ENCODE data around the gene TNFRSF13B. TPM values are rescaled to one million over a fixed set of nuclear protein-coding genes. Genes with fewer than 3 reads are reported as not detected.
A peak's percentile ranks its signal among the peaks of the same experiment; 100 is the strongest.

The TNFRSF13B gene
- total RNA-seq, 6 donors from 2014 or later, result 0.57 to 6.3 (median 2.1) TPM; not detected in 1

DNA sequence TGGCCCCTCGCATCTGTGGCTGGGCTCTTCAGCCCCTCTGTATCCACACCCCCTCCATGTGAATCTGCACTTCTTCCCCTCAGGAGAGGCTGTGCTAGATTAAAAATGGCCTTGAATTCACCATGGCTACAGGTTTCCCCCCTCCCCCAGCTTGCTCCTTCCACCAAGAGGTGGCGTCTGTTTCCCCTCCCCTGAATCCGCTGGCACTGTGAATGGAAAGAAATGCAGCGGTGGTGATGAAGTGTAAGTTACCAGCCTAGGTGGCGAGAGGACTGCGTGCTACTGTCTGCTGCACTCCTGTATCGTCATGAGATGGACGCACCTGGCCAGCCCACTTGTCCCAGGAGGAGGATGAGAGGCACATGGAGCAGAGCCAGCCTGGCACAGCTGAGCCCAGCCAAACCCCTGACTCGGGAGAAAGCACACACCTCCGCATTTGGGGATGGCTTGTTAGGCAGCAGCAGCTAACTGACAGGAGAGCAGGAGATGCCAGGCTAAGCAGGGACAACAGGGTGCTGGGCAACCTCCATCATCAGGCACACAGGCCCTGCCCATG, 26.2 kb downstream of the TNFRSF13B start:
- 60% methylated on average over 4 to 10 of the region's 10 CpGs for WGBS, 2 donors
- no peak overlapping the region for H3K27ac ChIP-seq
- ATAC-seq (ENCODE audit: low FRiP score in 2 of 2) (no peak), DNase-seq (peak in 1 of 2 donors; percentile 19)
- no peak overlapping the region for H3K4me3 ChIP-seq
- TF ChIP-seq EP300 (IDR thresholded peaks at IDR 0.05), result no peak
- TF ChIP-seq, protein P1, sequence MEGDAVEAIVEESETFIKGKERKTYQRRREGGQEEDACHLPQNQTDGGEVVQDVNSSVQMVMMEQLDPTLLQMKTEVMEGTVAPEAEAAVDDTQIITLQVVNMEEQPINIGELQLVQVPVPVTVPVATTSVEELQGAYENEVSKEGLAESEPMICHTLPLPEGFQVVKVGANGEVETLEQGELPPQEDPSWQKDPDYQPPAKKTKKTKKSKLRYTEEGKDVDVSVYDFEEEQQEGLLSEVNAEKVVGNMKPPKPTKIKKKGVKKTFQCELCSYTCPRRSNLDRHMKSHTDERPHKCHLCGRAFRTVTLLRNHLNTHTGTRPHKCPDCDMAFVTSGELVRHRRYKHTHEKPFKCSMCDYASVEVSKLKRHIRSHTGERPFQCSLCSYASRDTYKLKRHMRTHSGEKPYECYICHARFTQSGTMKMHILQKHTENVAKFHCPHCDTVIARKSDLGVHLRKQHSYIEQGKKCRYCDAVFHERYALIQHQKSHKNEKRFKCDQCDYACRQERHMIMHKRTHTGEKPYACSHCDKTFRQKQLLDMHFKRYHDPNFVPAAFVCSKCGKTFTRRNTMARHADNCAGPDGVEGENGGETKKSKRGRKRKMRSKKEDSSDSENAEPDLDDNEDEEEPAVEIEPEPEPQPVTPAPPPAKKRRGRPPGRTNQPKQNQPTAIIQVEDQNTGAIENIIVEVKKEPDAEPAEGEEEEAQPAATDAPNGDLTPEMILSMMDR (IDR thresholded peaks at IDR 0.05), result no peak
- TF ChIP-seq POLR2AphosphoS5 (IDR thresholded peaks at IDR 0.05), result no peak
- TF ChIP-seq POLR2A (IDR thresholded peaks at IDR 0.05), result no peak
- H3K9me3 ChIP-seq, result peaks cover 6 to 17% (median 10%) of the 10 kb centered on the region in 4 donors
- H3K36me3 ChIP-seq, result no peaks in the 10 kb centered on the region
- H3K4me1 ChIP-seq, result peaks cover 0 to 3% (median 0%) of the 10 kb centered on the region in 4 donors
- no peaks in the 10 kb centered on the region for H3K27me3 ChIP-seq

DNA sequence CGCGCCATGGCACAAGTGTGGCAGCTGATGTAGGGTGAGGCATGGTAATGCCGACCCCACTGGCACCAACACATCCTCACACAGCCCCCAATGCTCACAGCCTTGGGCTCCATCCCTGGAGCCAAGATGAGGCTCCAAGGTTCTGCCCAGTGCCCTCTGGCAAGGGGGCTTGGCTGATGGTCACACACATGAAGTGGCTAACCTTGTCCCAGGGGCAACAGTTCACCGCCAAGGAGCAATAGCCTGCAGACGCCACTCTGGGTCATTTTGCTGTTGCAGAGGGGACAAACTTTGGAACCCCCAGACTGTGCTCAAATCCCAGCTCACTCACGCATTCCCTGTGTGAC, 26.8 kb downstream of the TNFRSF13B start:
- ATAC-seq (ENCODE audit: low FRiP score in 2 of 2), result no peak
- Histone ChIP-seq H3K27ac (no peak overlapping the region), H3K4me1 (peaks cover 0 to 3% (median 0%) of the 10 kb centered on the region in 4 donors), H3K36me3 (no peaks in the 10 kb centered on the region), H3K4me3 (no peak overlapping the region), H3K9me3 (peaks cover 6 to 17% (median 10%) of the 10 kb centered on the region in 4 donors), H3K27me3 (no peaks in the 10 kb centered on the region)
- TF ChIP-seq POLR2AphosphoS5 (IDR thresholded peaks at IDR 0.05) (no peak), POLR2A (IDR thresholded peaks at IDR 0.05) (no peak), EP300 (IDR thresholded peaks at IDR 0.05) (no peak)
- TF ChIP-seq, protein P1 (IDR thresholded peaks at IDR 0.05), result no peak
- 90% methylated on average over 3 to 6 of the region's 6 CpGs for WGBS, 2 donors
- DNase-seq, result no peak

DNA sequence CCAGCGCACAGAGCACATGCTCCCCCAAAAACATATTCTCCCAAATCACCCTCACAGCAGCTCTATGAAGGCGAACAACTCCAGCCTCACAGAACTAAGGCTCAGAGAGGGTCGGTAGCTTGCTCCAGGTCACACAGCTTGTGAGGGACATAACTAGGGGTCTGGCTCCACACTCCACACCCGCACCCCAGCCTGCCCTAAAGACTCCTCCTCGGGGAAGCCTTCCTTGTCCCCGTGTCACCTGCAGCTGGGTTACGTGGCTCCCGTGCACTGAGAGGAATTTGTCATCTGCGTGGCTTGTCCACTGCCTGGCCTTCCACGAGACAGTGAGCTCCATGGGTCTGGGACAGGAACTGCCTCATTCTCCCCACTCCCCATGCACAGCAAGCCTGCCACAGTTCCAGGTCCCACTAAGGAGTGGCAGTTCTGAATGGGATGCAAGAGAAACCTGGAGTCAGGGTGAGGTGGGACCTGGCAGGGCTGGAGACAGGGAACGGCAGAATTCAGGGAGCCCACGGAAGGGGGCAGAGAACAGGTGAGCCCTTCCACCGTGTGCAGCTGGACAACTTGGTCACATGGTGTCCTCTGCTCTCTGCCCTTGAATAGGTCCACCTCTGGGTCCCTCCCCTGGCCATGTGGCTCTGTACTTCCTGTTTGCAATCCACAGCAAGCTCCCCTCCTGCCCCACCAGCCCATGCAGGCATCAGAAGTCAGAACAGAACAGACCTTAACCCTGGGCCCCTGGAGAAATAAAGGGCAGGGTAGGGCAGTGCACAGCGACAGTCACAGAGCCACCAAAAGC, 27.4 kb downstream of the TNFRSF13B start:
- Histone ChIP-seq H3K27ac (no peak overlapping the region), H3K27me3 (no peaks in the 10 kb centered on the region), H3K4me3 (no peak overlapping the region), H3K36me3 (no peaks in the 10 kb centered on the region), H3K9me3 (peaks cover 6 to 14% (median 8%) of the 10 kb centered on the region in 4 donors), H3K4me1 (peaks cover 0 to 3% (median 0%) of the 10 kb centered on the region in 4 donors)
- ATAC-seq (ENCODE audit: low FRiP score in 2 of 2), result no peak
- no peak for DNase-seq
- TF ChIP-seq, protein P1 (IDR thresholded peaks at IDR 0.05), result no peak
- TF ChIP-seq POLR2A (IDR thresholded peaks at IDR 0.05) (no peak), EP300 (IDR thresholded peaks at IDR 0.05) (no peak), POLR2AphosphoS5 (IDR thresholded peaks at IDR 0.05) (no peak)
- WGBS, 2 donors, result 63 to 86% methylated on average over 3 to 14 of the region's 14 CpGs

DNA sequence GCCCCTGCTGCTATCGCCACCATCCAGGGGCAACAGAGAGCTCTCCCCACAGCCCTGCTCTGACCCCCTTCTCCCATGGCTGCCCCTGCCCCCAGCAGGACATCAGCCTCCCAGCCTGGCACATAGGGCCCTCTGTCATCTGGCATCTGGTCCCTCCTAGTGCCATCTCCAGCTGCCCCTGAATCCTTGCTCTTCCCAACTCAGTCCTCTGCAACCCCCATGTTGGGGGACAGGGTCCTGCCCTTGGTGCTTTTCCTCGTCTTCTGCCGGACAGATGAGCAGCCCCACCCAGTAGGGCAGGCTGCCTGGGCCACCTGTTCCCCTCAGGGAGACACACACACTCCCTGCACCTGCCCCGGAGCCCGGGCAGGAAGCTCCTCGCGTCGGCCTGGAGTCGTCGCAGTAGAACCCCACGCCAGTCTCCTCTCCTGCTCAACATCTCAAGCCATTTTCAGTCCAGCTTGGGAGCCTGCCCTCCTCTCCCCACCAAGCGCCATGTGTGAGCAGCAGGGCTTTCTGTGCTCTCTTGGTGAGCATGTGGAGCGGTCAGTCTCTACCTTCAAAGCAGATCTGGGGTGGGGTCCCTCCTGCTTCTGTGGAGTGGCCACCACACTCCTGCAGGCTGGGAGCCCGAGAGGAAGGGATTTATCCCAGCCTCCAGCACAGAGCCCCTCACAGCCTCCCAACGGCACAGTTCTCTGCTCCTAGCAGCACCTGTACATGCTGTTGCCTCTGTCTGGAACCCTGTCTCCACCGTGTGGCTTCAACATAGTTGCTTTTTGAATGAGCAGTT, 28.2 kb downstream of the TNFRSF13B start:
- peaks cover under 1 to 6% (median 4%) of the 10 kb centered on the region in 4 donors for H3K9me3 ChIP-seq
- no peak overlapping the region for H3K27ac ChIP-seq
- H3K4me3 ChIP-seq, result no peak overlapping the region
- DNase-seq, result peak in 1 of 2 donors; percentile 12
- ATAC-seq (ENCODE audit: low FRiP score in 2 of 2), result no peak
- H3K4me1 ChIP-seq, result peaks cover 0 to 3% (median 0%) of the 10 kb centered on the region in 4 donors
- no peak for TF ChIP-seq POLR2AphosphoS5 (IDR thresholded peaks at IDR 0.05)
- TF ChIP-seq EP300 (IDR thresholded peaks at IDR 0.05), result no peak
- TF ChIP-seq, protein P1 (IDR thresholded peaks at IDR 0.05), result no peak
- TF ChIP-seq POLR2A (IDR thresholded peaks at IDR 0.05), result no peak
- WGBS, 2 donors, result 82 to 88% methylated on average over 16 of the region's 16 CpGs
- no peaks in the 10 kb centered on the region for H3K27me3 ChIP-seq
- no peaks in the 10 kb centered on the region for H3K36me3 ChIP-seq
